K562 (cell line): ENCODE measurements around the gene TAF1B. TPM values are rescaled to one million over a fixed set of nuclear protein-coding genes. Genes with fewer than 3 reads are reported as not detected.

Experiments
- ARHGAP35 ChIP-seq: fragments of 450-650 bp; IDR thresholded peaks from 2 replicates; pipeline ENCODE4 v1.6.1; 2018; ENCODE audit not compliant: partially characterized antibody
- ARID4B ChIP-seq: sonication (generic); formaldehyde crosslinking; IDR thresholded peaks from 2 replicates; pipeline ENCODE4 v1.8.0; 2022; ENCODE audit warnings: mild to moderate bottlenecking, missing genetic modification reagents
- ASH1L ChIP-seq: fragments of 450-650 bp; IDR thresholded peaks from 2 replicates; pipeline ENCODE4 v1.6.1; 2018; ENCODE audit warnings: borderline replicate concordance, mild to moderate bottlenecking, low read depth; ENCODE audit not compliant: partially characterized antibody
- ATF2 ChIP-seq: sonication (generic); formaldehyde crosslinking; IDR thresholded peaks from 2 replicates; pipeline ENCODE4 v1.8.1; 2022; ENCODE audit warnings: missing genetic modification reagents
- BRF1 ChIP-seq: IDR thresholded peaks from 3 replicates; pipeline ENCODE4 v1.6.1; 2011; ENCODE audit warnings: borderline replicate concordance, mild to moderate bottlenecking; ENCODE audit not compliant: insufficient read length; ENCODE audit errors: extremely low read depth
- EGR1 ChIP-seq: fragments of 450-650 bp; conservative IDR thresholded peaks from 2 replicates; pipeline ENCODE4 v1.6.1; 2017; ENCODE audit warnings: mild to moderate bottlenecking
- ERF ChIP-seq: fragments of 450-650 bp; formaldehyde crosslinking; IDR thresholded peaks from 2 replicates; pipeline ENCODE4 v1.4.0; 2020; ENCODE audit warnings: mild to moderate bottlenecking, mixed read lengths
- FOSL1 ChIP-seq: fragments of 200-800 bp; sonication (Bioruptor generic); conservative IDR thresholded peaks from 2 replicates; pipeline ENCODE4 v1.6.1; 2016; ENCODE audit warnings: missing genetic modification characterization, missing compliant biosample characterization
- FOXP4 ChIP-seq: sonication (generic); formaldehyde crosslinking; IDR thresholded peaks from 2 replicates; pipeline ENCODE4 v1.8.0; 2022; ENCODE audit warnings: mild to moderate bottlenecking, missing genetic modification reagents, borderline replicate concordance
- GTF2E2 ChIP-seq: fragments of 200-800 bp; sonication (Bioruptor generic); IDR thresholded peaks from 2 replicates; pipeline ENCODE4 v1.6.1; 2016; ENCODE audit warnings: missing genetic modification characterization, missing compliant biosample characterization
- HCFC1 ChIP-seq: IDR thresholded peaks from 2 replicates; pipeline ENCODE4 v1.6.1; 2012; ENCODE audit warnings: low read depth, low read length, improper control_type of control experiment
- JUN ChIP-seq, 2 experiments: sonication (generic) in 1 of 2; formaldehyde crosslinking in 1 of 2; IDR thresholded peaks; 2 replicates each; pipeline versions ENCODE4 v1.6.1 to v1.8.0; 2012 to 2022; ENCODE audit warnings: borderline replicate concordance in 2 of 2, mild to moderate bottlenecking in 2 of 2, improper control_type of control experiment in 1 of 2, low read depth in 1 of 2, low read length in 1 of 2, missing genetic modification reagents in 1 of 2
- KDM1A ChIP-seq, 2 experiments: fragments of 450-650 bp; IDR thresholded peaks; 2 replicates each; pipeline ENCODE4 v1.6.1; 2016; ENCODE audit warnings: mild to moderate bottlenecking in 2 of 2
- KLF13 ChIP-seq: fragments of 450-650 bp; IDR thresholded peaks from 2 replicates; pipeline ENCODE4 v1.6.1; 2016; ENCODE audit warnings: missing genetic modification characterization, low read depth, mild to moderate bottlenecking, missing compliant biosample characterization, moderate library complexity, borderline replicate concordance
- MAFK ChIP-seq: IDR thresholded peaks from 2 replicates; pipeline ENCODE4 v1.6.1; 2011; ENCODE audit warnings: low read length, improper control_type of control experiment
- MED1 ChIP-seq: sonication (generic); formaldehyde crosslinking; IDR thresholded peaks from 2 replicates; pipeline ENCODE4 v1.8.1; 2023; ENCODE audit warnings: missing genetic modification reagents, borderline replicate concordance
- MTA1 ChIP-seq: fragments of 450-650 bp; IDR thresholded peaks from 2 replicates; pipeline ENCODE4 v1.6.1; 2017; ENCODE audit warnings: borderline replicate concordance
- SIN3B ChIP-seq: fragments of 450-650 bp; IDR thresholded peaks from 2 replicates; pipeline ENCODE4 v1.6.1; 2017; ENCODE audit warnings: low read depth, mild to moderate bottlenecking, moderate library complexity
- SP2 ChIP-seq: IDR thresholded peaks from 2 replicates; pipeline ENCODE4 v1.6.1; 2011; ENCODE audit warnings: mild to moderate bottlenecking, low read depth, low read length, moderate library complexity; ENCODE audit not compliant: poor library complexity, severe bottlenecking; ENCODE audit errors: extremely low read depth
- TAF7 ChIP-seq: fragments of 450-650 bp; IDR thresholded peaks from 2 replicates; pipeline ENCODE4 v1.6.1; 2016; ENCODE audit warnings: missing genetic modification characterization, missing compliant biosample characterization
- ZFP1 ChIP-seq: fragments of 450-650 bp; formaldehyde crosslinking; IDR thresholded peaks from 2 replicates; pipeline ENCODE4 v1.4.0; 2020; ENCODE audit warnings: mild to moderate bottlenecking, mixed read lengths
- polyA plus RNA-seq, 8 experiments: library from polyadenylated mRNA; depleted of rRNA in 4 of 8; stranded (reverse) in 5 of 8; unstranded in 3 of 8; fragments of >200 nt; fragmentation: Nextera tagmentation in 2 of 8; fragmentation: Illumina TruSeq in 1 of 8; extraction: Ambion mirVana in 2 of 8; extraction: Trizol in 1 of 8; gene quantifications; 2 replicates each; pipeline versions ENCODE4 v1.2.1 to v1.2.3, GENCODE V29; 2011 to 2014; ENCODE audit warnings: inconsistent platforms in 1 of 8, missing spikeins in 1 of 8
- total RNA-seq, 7 experiments: library from RNA; depleted of rRNA in 6 of 7; stranded (reverse); fragments of >200 nt in 6 of 7; fragmentation: Illumina TruSeq in 2 of 7; extraction: Trizol in 2 of 7; gene quantifications; 2 replicates each; pipeline versions ENCODE4 v1.2.1 to v1.2.3, GENCODE V29; 2011 to 2021; ENCODE audit warnings: low replicate concordance in 1 of 7

The TAF1B gene
- total and polyA plus RNA-seq, 9 of the 15 experiments (the other 6 are each of a cell fraction or from before 2014, with no cell fraction given): 8.8 to 25.1 (median 17.3) TPM

GRCh38 chr2:9975805-9976447 lies 132.7 kb downstream of the TAF1B start (continued):
- TF ChIP-seq EGR1 (peak; percentile 59; the same call in 1 of the 2 replicates), BRF1 (no peak), SP2 (no peak), JUN (IDR thresholded peaks at IDR 0.05; ENCODE audit: borderline replicate concordance, low read depth, low read length) (peak; percentile 84), JUN (CRISPR knock-in tag; IDR thresholded peaks at IDR 0.05; ENCODE audit: borderline replicate concordance) (no peak), MAFK (no peak), ASH1L (no peak), FOSL1 (peak; percentile 91), HCFC1 (no peak), MED1 (CRISPR knock-in tag) (no peak), ERF (CRISPR knock-in tag) (no peak), TAF7 (tag) (no peak), SIN3B (no peak), ATF2 (CRISPR knock-in tag) (no peak), ARID4B (CRISPR knock-in tag) (no peak), FOXP4 (no peak), ARHGAP35 (no peak), KLF13 (tag) (no peak), MTA1 (no peak), KDM1A (IDR thresholded peaks at IDR 0.05) (peak; percentile 9 to 26; a peak in 1 of 4 replicates), ZFP1 (no peak), GTF2E2 (tag) (no peak)
